NT2/D1 (cell line): ENCODE data around the gene NPNT.

Experiments
- SUZ12 ChIP-seq: IDR thresholded peaks from 2 replicates; pipeline ENCODE4 v1.6.1; 2011; ENCODE audit not compliant: insufficient read length, insufficient read depth; ENCODE audit errors: extremely low read depth
- YY1 ChIP-seq: IDR thresholded peaks from 2 replicates; pipeline ENCODE4 v1.6.1; 2011; ENCODE audit not compliant: insufficient read length, insufficient read depth
- ZNF274 ChIP-seq: IDR thresholded peaks from 2 replicates; pipeline ENCODE4 v1.6.1; 2011; ENCODE audit warnings: mild to moderate bottlenecking, low read depth, low read length

DNA sequence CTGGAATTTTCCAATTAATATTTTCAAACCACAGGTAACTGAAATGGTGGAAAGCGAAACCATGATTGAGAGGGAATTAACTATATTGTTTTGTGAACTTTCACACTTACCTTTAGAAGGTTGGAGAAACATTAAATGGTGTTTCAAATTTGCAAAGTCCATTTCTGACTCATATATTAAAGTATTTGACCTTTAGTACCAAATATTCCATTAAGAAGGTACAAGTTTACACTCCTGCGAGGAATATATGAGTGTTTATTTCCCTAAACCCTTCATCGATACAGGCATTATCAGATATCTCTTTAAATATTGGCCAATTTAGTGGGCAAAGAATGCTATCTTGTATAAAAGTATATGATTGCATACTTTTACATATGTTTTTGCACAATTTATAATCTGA, 44.1 kb upstream of the NPNT start:
- TF ChIP-seq ZNF274 (no peak), SUZ12 (no peak), YY1 (no peak)
